AG04450 (cell line): ENCODE results near the gene AJM1. TPM values are rescaled to one million over a fixed set of nuclear protein-coding genes. Genes with fewer than 3 reads are reported as not detected.
"Not testable (repeated sequence)": the region's sequence is repeated elsewhere in the genome, so short reads cannot be mapped to it uniquely, and the experiment has no call there.

ENCODE experiments used
- CTCF ChIA-PET: fragments of 300-600, 350-600 bp; formaldehyde crosslinking; extraction: SDS; loops from one replicate; lab custom pipeline; 2022; ENCODE audit warnings: antibody characterized with exemption, inconsistent platforms; lab: Charles Lee
- POLR2A ChIA-PET: fragments of 350-600 bp; formaldehyde crosslinking; extraction: SDS; loops from one replicate; lab custom pipeline; 2021; ENCODE audit warnings: antibody characterized with exemption, inconsistent platforms; lab: Yijun Ruan, JAX
- DNase-seq: peaks from one replicate; pipeline ENCODE4 v3.0.0-alpha.2; 2011; ENCODE audit warnings: low read depth, low spot score
- H3K27ac ChIP-seq: one replicate; pipeline ENCODE4 v1.5.1; 2012; ENCODE audit warnings: low read depth, low read length, control low read depth
- H3K27me3 ChIP-seq: one replicate; pipeline ENCODE4 v1.6.0; 2012; ENCODE audit warnings: low read length; ENCODE audit not compliant: control insufficient read depth, insufficient read depth
- H3K4me3 ChIP-seq: 2 replicates; pipeline ENCODE4 v1.5.1; 2011; ENCODE audit warnings: mild to moderate bottlenecking, low read depth, low read length, control low read depth
- H3K9me3 ChIP-seq: 2 replicates; pipeline ENCODE4 v1.5.1; 2012; ENCODE audit warnings: low read length; ENCODE audit not compliant: control insufficient read depth, insufficient read depth
- polyA plus RNA-seq: library from polyadenylated mRNA; depleted of rRNA; stranded (reverse); fragments of >200 nt; gene quantifications from 2 replicates; pipeline ENCODE4 v1.2.3, GENCODE V29; 2011
- TF ChIP-seq, protein P1 (sequence below): IDR thresholded peaks from 2 replicates; pipeline ENCODE4 v1.5.1; 2011; ENCODE audit warnings: low read depth, low read length, control low read depth, inconsistent platforms

Gene AJM1
- polyA plus RNA-seq, 1 experiment = 0.26 TPM

DNA sequence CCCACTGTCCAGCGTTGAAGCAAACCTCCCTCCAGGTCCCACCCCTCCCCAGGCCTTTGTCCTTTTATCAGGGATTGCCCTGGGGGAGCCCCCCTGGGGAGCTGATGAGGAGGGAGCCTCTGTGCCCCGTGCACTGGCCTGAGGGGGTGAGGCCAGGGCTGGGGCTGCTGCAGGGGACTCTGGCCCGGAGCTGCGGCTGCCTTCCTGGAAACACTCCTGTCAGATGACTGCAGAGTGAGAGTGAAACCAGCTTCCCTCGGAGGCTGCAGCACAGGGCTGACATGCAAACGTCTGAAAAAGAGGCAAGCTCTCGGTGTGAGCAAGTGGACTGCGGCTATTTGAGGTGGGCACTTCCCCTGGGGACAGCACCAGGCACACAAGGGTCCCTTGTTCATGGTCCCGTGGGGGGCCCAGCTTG, 39.4 kb downstream of the AJM1 start:
- TF ChIP-seq, protein P1, sequence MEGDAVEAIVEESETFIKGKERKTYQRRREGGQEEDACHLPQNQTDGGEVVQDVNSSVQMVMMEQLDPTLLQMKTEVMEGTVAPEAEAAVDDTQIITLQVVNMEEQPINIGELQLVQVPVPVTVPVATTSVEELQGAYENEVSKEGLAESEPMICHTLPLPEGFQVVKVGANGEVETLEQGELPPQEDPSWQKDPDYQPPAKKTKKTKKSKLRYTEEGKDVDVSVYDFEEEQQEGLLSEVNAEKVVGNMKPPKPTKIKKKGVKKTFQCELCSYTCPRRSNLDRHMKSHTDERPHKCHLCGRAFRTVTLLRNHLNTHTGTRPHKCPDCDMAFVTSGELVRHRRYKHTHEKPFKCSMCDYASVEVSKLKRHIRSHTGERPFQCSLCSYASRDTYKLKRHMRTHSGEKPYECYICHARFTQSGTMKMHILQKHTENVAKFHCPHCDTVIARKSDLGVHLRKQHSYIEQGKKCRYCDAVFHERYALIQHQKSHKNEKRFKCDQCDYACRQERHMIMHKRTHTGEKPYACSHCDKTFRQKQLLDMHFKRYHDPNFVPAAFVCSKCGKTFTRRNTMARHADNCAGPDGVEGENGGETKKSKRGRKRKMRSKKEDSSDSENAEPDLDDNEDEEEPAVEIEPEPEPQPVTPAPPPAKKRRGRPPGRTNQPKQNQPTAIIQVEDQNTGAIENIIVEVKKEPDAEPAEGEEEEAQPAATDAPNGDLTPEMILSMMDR = no peak
- CTCF ChIA-PET = interaction anchor here (0.5 to 0.9 kb wide), 2 partner anchors 9 to 66 kb away, joined by 3 to 4 read pairs; no protein-coding TSS in a partner anchor
- peak overlapping the region; percentile 31 for H3K27ac ChIP-seq
- POLR2A ChIA-PET = interaction anchor here (0.8 to 0.9 kb wide), 3 partner anchors 16 to 205 kb away, joined by 3 to 4 read pairs (median 3); partner anchors contain the start of genes EDF1, FBXW5 and MAN1B1
- peaks cover 3% of the 10 kb centered on the region for H3K27me3 ChIP-seq
- H3K9me3 ChIP-seq = no peaks in the 10 kb centered on the region; the same call in 1 of the 2 replicates
- DNase-seq = no peak
- H3K4me3 ChIP-seq = no peak overlapping the region

DNA sequence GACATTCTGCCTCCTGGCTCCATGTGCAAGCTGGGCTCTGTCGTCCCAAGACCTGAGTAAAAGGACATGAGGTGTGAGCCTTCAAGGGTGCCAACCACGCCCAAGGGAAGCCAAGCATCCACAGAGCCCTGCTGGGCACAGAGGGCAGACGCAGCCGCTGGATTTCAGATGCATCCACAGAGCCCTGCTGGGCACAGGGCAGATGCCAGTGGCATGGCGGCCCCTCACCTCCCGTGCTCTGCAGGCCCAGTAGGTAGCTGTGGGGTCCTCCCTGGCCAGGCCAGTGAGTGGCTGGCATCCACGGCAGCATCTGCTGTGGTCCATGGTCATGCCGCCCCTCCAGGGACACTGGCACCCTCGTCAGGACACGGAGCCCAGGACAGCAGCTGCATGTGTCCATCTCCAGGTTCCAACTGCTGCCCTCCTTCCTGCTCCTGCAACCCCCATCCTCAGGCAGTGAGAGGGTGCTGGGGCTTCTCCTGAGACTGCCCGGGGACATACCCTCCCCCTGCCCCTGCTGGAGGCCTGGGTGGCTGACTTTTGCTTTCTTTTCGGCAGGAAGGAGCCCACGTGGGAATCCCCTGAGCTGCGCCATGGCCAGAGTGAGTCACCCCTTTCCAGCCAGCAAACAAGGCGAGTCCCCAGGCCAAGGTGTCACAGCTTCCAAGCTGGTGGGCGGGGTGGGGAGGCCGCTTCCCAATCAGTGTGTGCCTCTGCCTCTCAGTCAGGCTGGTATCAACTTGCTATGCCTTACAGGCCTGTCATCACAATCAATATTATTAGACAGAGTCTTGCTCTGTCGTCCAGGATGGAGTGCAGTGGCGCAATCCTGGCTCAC, 40.0 kb downstream of the AJM1 start:
- peak; percentile 37 for DNase-seq
- CTCF ChIA-PET = interaction anchor here (0.9 kb wide), 1 partner anchor 66 kb away, joined by 3 read pairs; no protein-coding TSS in a partner anchor
- peak overlapping the region; percentile 38 for H3K4me3 ChIP-seq
- TF ChIP-seq, protein P1 = no peak
- H3K27ac ChIP-seq = peak overlapping the region; percentile 31
- POLR2A ChIA-PET = interaction anchor here (0.8 to 0.9 kb wide), 3 partner anchors 16 to 204 kb away, joined by 3 to 4 read pairs (median 3); partner anchors contain the start of genes EDF1, FBXW5 and MAN1B1
- no peaks in the 10 kb centered on the region for H3K27me3 ChIP-seq
- H3K9me3 ChIP-seq = no peaks in the 10 kb centered on the region; the same call in 1 of the 2 replicates

DNA sequence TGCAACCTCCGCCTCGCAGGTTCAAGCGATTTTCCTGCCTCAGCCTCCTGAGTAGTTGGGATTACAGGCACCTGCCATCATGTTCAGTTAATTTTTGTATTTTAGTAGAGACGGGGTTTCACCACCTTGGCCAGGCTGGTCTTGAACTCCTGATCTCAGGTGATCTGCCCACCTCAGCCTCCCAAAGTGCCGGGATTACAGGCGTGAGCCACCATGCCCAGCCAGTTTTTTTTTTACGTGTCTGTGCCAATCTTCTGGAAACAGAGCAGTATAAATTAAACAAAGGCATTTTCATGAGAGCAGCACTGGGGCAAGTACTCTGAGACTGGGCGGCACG, 40.6 kb downstream of the AJM1 start:
- POLR2A ChIA-PET, H3K9me3 ChIP-seq, H3K27me3 ChIP-seq, DNase-seq, H3K4me3 ChIP-seq, CTCF ChIA-PET: not testable (repeated sequence)
- peak overlapping the region; percentile 31 for H3K27ac ChIP-seq

DNA sequence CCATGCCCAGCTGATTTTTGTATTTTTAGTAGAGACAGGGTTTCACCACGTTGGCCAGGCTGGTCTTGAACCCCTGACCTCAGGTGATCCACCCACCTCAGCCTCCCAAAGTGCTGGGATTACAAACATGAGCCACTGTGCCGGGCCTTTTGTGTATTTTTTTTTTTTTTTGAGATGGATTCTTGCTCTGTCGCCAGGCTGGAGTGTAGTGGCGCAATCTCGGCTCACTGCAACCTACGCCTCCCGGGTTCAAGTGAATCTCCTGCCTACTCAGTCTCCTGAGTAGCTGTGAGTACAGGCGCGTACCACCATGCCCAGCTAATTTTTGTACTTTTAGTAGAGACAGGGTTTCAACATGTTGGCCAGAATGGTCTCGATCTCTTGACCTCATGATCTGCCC, 41.4 kb downstream of the AJM1 start:
- not testable (repeated sequence) for DNase-seq, H3K4me3 ChIP-seq, H3K27ac ChIP-seq, H3K9me3 ChIP-seq, H3K27me3 ChIP-seq
- CTCF ChIA-PET = interaction anchor here (0.7 kb wide), 1 partner anchor 101 kb away, joined by 3 read pairs; no protein-coding TSS in a partner anchor
- POLR2A ChIA-PET = interaction anchor here (0.7 kb wide), 1 partner anchor 305 kb away, joined by 4 read pairs; no protein-coding TSS in a partner anchor

DNA sequence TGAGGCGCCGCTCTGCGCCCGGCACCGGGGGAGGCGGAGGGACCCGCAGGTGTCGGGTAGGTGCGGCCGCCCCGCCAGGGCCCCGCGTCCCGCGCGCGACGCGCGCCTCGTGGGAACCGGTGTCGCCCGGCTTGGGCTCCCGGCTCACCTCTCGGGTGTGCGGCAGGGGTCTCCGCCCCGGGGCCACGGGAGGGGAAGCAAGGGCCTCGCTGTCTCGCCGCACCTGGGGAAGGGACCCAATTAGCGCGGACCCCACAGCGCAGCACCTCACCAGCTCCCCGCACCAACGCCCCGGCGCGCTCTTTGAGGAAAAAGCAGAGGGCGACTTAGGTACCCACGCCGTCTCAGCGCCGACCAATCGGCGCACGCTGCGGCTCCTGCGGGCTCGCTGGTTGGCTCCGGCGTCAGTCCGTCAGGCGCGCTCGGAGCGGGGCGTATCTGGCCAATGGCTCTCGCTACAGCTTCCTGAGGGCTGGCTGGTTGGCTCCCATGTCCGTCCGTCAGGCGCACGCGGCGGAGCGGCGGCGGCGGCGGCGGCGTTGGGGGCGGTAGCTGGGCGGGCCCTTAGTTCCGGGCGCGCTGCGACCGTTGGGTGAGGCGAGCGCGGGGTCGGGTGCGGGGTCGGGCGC, 43.8 kb downstream of the AJM1 start, which contains the start of gene TRAF2:
TRAF2 (plus strand) TSS at position 567 of the 629 bp plus-strand sequence. CDS start 12,225 bp downstream, outside the sequence.
- CTCF ChIA-PET = interaction anchor here (0.7 kb wide), 1 partner anchor 58 kb away, joined by 3 read pairs; the partner anchor contains the start of gene FBXW5
- Histone ChIP-seq H3K9me3 (no peaks in the 10 kb centered on the region; the same call in 1 of the 2 replicates), H3K27me3 (no peaks in the 10 kb centered on the region), H3K27ac (no peak within 1 kb of the TSS), H3K4me3 (peak within 1 kb of the TSS; percentile 76)
- TF ChIP-seq, protein P1 = no peak
- POLR2A ChIA-PET = interaction anchor here (0.6 kb wide), 1 partner anchor 160 kb away, joined by 3 read pairs; no protein-coding TSS in a partner anchor
- DNase-seq = peak; percentile 99
